Stimulated activated CD4-positive, alpha-beta T cell treated with anti-CD3 and anti-CD28 coated beads, Interleukin-15, amount 100 ng/mL, for 48 hours (primary cell): ENCODE results near the gene DEFB113.

Source experiments
- DNase-seq, 2 donors: peaks; one replicate each; pipeline ENCODE4 v3.0.0-alpha.2; 2020; ENCODE audit warnings: low read depth in 2 of 2

DEFB113 gene

DNA sequence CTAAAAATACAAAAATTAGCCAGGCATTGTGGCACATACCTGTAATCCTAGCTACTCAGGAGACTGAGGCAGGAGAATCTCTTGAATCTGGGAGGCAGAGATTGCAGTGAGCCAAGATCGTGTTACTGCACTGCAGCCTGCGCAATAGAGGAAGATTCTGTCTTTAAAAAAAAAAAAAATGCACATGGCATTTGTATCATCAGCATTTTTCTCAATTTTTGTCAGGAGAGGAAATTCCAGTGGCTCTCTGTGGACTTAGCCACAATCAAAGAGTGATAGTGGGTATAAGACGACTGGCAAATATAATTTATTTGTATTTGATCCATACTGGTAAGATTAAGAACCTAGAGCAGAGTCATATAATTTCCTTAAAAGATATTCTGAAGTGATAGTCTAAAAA, 34.0 kb downstream of the DEFB113 start:
- DNase-seq: no peak

- no peak for DNase-seq
Observed at GRCh38 chr6:49934770-49935169, 34.7 kb downstream of the DEFB113 start.

GRCh38 chr6:49933526-49933925, 35.9 kb downstream of the DEFB113 start:
- DNase-seq: no peak

DNA sequence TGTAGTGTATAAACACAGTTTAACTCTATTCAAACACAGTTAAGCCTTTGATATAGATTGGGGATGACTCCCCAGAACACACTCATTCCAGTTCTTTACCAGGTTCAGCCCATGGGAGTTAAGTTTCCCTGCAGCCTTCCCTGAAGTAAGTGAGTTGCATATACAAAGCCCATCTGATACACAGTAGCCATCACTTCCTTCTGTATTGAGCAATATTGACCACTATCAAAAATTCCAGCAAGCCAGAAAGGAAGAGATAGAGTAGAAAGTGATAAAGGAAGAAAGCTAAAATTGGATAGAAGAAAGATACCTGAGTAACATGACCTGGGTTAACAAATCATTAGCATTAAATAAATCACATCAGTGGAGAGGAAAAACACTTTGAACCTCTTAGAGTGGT, 40.1 kb downstream of the DEFB113 start:
- no peak for DNase-seq

GRCh38 chr6:49923826-49924225, 45.6 kb downstream of the DEFB113 start:
- no peak for DNase-seq

DNA sequence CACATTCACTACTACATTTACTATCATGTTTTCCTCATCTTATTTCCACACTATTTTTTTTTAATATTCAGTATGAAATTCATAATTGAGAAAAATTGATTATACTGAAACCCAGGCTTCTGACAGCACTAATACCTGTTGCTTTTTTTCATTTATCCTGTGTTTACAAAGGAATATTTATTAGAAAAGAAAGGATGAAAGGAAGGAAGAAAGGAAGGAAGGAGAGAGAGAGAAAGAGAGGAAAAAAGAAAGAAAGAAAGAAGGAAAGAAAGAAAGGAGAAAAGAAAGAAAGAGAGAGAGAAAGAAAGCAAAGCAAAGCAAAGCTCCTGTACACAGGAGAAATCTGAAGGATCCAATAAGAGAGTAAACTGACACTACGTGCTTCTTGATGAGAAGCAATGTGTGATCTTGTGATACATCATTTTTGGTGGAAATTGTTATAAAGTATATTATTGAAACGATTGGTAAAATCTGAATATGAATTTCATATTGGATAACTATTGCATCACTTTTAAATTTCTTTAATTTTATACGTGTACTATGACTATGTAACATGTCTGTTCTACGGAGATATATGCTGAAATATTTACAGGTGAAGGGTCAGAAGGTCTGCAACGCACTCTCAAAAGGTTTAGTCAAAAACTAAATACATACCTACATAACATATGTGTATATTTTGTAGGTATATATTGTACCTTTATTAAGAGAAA, 49.3 kb downstream of the DEFB113 start:
- no peak for DNase-seq

DNA sequence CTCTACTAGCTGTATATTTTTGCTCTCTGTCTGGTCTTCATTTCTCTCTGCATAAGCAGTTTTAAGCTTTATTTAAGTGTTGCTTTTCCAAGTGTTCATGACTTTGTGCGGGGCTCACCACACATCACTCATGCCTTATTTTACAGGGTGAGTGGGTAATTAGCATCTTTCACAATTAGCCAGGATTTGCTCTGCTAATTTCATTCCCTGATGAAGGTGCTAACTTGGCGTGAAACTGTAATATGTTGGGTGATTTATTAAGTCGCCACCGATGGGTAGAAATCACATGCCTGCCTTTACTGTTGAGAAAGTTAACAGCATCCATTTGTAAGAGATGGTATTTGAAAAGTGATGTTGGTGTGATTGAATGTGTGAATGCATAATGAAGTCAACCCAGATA, 50.2 kb downstream of the DEFB113 start:
- DNase-seq: no peak

DNA sequence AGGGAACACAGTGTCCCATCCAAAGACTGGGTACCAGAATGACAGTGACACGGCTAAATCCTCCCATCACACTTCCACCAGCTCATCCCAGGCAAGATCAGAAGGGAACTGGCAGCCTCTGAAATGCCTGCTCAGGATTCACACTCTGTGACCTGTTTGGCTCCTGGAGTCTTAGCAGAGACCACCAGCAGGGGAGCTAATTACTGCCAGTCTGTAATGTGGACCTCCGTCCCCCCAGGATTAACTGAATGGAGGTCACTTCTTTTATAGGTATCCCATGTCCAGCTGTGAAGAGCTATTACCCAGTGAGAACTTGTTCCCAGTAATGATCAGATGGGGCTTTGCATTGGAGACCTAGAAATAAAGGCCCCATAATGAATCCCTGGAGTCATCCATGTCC, 50.6 kb downstream of the DEFB113 start:
- DNase-seq: no peak
